ENCODE results near the gene RABGEF1. TPM values are rescaled to one million over a fixed set of nuclear protein-coding genes. Genes with fewer than 3 reads are reported as not detected.
A peak's percentile ranks its signal among the peaks of the same experiment; 100 is the strongest.

RABGEF1 gene
- total RNA-seq, 1 experiment from 2014 or later, result 49.5 TPM

GRCh38 chr7:66729274-66729673 lies 11.3 kb upstream of the RABGEF1 start:
- CTCF ChIA-PET, result no interaction called here
- Mint-ChIP-seq H3K27me3 (ENCODE audit: insufficient read depth, unreplicated experiment) (no peaks in the 10 kb centered on the region), H3K4me1 (ENCODE audit: insufficient read depth, unreplicated experiment) (no peaks in the 10 kb centered on the region), H3K27ac (ENCODE audit: low read depth, unreplicated experiment) (no peak overlapping the region), H3K4me3 (ENCODE audit: unreplicated experiment) (no peak overlapping the region), H3K9me3 (ENCODE audit: unreplicated experiment) (peaks cover 30% of the 10 kb centered on the region), H3K36me3 (ENCODE audit: insufficient read depth, unreplicated experiment) (peaks cover 31% of the 10 kb centered on the region)
- no TSS peak for BruUV-seq (replicated peaks)
- DNase-seq (ENCODE audit: unreplicated experiment), result no peak
- TF ChIP-seq CTCF (IDR thresholded peaks at IDR 0.05; ENCODE audit: unreplicated experiment), result no peak
- POLR2A ChIA-PET, result no interaction called here
- intact Hi-C loops (cut with micrococcal nuclease), result no loop called here

- no peak for DNase-seq (ENCODE audit: unreplicated experiment)
- H3K36me3 Mint-ChIP-seq (ENCODE audit: insufficient read depth, unreplicated experiment), result peaks cover 20% of the 10 kb centered on the region
- H3K27ac Mint-ChIP-seq (ENCODE audit: low read depth, unreplicated experiment), result no peak overlapping the region
- POLR2A ChIA-PET, result no interaction called here
- H3K9me3 Mint-ChIP-seq (ENCODE audit: unreplicated experiment), result peaks cover 32% of the 10 kb centered on the region
- CTCF ChIA-PET, result interaction anchor here (0.8 kb wide), 1 partner anchor 8 kb away, joined by 3 read pairs; the partner anchor contains the start of gene RABGEF1
- no peak for TF ChIP-seq CTCF (IDR thresholded peaks at IDR 0.05; ENCODE audit: unreplicated experiment)
- H3K27me3 Mint-ChIP-seq (ENCODE audit: insufficient read depth, unreplicated experiment), result no peaks in the 10 kb centered on the region
- H3K4me3 Mint-ChIP-seq (ENCODE audit: unreplicated experiment), result no peak overlapping the region
- no TSS peak for BruUV-seq (replicated peaks)
- no peaks in the 10 kb centered on the region for H3K4me1 Mint-ChIP-seq (ENCODE audit: insufficient read depth, unreplicated experiment)
- intact Hi-C loops (cut with micrococcal nuclease), result loop anchor here (2.0 kb wide), 1 partner anchor 35 kb away; no protein-coding TSS in a partner anchor
Measured at GRCh38 chr7:66731986-66732385, 8.5 kb upstream of the RABGEF1 start.

- Mint-ChIP-seq H3K36me3 (ENCODE audit: insufficient read depth, unreplicated experiment) (peaks cover 24% of the 10 kb centered on the region), H3K27ac (ENCODE audit: low read depth, unreplicated experiment) (peak overlapping the region; percentile 2), H3K27me3 (ENCODE audit: insufficient read depth, unreplicated experiment) (no peaks in the 10 kb centered on the region), H3K4me3 (ENCODE audit: unreplicated experiment) (no peak overlapping the region), H3K9me3 (ENCODE audit: unreplicated experiment) (peaks cover 32% of the 10 kb centered on the region), H3K4me1 (ENCODE audit: insufficient read depth, unreplicated experiment) (no peaks in the 10 kb centered on the region)
- no peak for TF ChIP-seq CTCF (IDR thresholded peaks at IDR 0.05; ENCODE audit: unreplicated experiment)
- no TSS peak for BruUV-seq (replicated peaks)
- CTCF ChIA-PET, result no interaction called here
- no peak for DNase-seq (ENCODE audit: unreplicated experiment)
- intact Hi-C loops (cut with micrococcal nuclease), result loop anchor here (2.0 kb wide), 1 partner anchor 36 kb away; no protein-coding TSS in a partner anchor
- POLR2A ChIA-PET, result no interaction called here
Measured at GRCh38 chr7:66732439-66732838, 8.1 kb upstream of the RABGEF1 start.

- H3K27ac Mint-ChIP-seq (ENCODE audit: low read depth, unreplicated experiment), result no peak overlapping the region
- H3K36me3 Mint-ChIP-seq (ENCODE audit: insufficient read depth, unreplicated experiment), result peaks cover 18% of the 10 kb centered on the region
- H3K27me3 Mint-ChIP-seq (ENCODE audit: insufficient read depth, unreplicated experiment), result no peaks in the 10 kb centered on the region
- ChIA-PET POLR2A (interaction anchor here (0.8 kb wide), 1 partner anchor 41 kb away, joined by 3 read pairs; no protein-coding TSS in a partner anchor), CTCF (no interaction called here)
- intact Hi-C loops (cut with micrococcal nuclease), result no loop called here
- no peak for TF ChIP-seq CTCF (IDR thresholded peaks at IDR 0.05; ENCODE audit: unreplicated experiment)
- H3K4me1 Mint-ChIP-seq (ENCODE audit: insufficient read depth, unreplicated experiment), result no peaks in the 10 kb centered on the region
- no peak overlapping the region for H3K4me3 Mint-ChIP-seq (ENCODE audit: unreplicated experiment)
- DNase-seq (ENCODE audit: unreplicated experiment), result no peak
- BruUV-seq (replicated peaks), result no TSS peak
- peaks cover 24% of the 10 kb centered on the region for H3K9me3 Mint-ChIP-seq (ENCODE audit: unreplicated experiment)
Measured at GRCh38 chr7:66734006-66734405, 6.5 kb upstream of the RABGEF1 start.
